Fibroblast of skin of right quadriceps (primary cell): ENCODE measurements around the gene IGF2BP2.
A peak's percentile ranks its signal among the peaks of the same experiment; 100 is the strongest.

ENCODE experiments used
- DNase-seq: peaks from one replicate; pipeline ENCODE4 v3.0.0-alpha.2; 2013

Gene IGF2BP2

DNA sequence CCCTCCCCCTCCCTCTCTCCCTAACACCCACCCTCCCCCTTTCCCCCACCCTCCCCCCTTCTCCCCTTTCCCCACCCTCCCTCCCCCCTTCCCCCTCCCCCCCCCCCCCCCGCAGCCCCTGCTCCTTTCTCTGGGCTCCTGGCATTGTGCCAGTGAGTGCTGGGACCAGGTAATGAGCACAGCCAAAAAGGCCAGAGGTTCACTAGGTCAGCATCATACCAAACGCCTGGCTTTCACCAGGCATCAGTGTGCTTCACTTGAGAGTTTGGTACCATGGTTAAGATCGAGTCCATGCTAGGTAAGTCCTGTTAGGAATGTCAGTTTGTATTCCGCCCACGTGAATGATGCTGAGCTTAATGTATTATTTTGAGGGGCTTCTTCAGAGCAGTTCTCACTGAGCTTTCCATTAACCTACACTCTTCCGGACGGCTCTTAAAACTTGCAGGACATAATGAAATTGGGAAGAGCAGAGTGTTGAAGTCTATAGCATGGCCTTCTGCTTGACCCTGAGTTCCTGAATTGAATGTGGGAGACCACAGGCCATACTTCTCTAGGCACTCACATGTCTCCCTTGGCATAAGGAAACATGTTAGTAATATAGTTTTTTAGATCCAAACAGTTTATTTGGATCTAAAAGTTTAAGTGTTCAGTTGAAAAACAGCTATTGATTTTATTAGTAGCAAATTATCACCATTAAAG, 193.2 kb downstream of the IGF2BP2 start:
- no peak for DNase-seq

GRCh38 chr3:185631108-185631507, 193.7 kb downstream of the IGF2BP2 start:
- no peak for DNase-seq

DNA sequence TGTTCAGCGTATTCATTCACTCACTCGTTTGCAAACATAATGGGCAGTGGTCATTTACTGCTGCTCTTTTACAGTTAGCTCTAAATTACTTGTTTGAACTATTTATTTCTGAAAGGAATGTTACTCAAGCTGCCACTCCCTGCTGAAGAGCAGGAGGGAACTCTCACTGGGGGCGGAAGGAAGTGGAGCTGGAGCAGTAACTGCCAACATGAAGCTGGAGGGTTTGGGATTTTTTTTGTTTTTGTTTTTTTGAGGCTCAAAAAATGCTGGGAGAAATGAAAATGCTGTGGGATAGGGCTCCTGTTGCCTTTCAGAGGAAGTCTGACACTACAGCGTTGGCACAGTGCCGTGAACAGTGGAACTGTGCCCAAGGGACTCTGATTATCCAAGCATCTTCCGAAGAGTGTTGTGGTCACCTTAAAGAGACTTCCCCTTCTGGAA, 194.6 kb downstream of the IGF2BP2 start:
- DNase-seq: peak; percentile 31

- no peak for DNase-seq
These were observed 195.2 kb downstream of the IGF2BP2 start for GRCh38 chr3:185629554-185630181.

DNA sequence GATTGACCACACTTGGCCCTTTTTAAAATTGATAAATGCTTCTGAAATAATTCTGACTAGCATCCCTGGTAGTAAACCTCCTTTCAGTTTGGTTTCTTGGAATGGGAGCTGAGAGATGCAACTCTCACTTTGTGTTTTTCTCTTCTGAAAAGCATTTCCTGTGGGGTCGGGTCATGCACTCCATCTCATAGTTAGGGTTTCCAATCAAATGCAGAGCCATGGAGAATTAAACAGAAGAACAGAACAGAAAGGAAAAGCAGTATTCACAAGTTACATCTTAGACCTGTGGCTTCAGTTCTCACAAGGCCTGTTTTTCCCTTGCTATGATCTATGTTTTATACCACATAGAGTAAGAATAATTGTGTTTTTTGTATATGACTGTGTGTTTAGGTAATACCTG, 199.1 kb downstream of the IGF2BP2 start:
- DNase-seq: no peak

DNA sequence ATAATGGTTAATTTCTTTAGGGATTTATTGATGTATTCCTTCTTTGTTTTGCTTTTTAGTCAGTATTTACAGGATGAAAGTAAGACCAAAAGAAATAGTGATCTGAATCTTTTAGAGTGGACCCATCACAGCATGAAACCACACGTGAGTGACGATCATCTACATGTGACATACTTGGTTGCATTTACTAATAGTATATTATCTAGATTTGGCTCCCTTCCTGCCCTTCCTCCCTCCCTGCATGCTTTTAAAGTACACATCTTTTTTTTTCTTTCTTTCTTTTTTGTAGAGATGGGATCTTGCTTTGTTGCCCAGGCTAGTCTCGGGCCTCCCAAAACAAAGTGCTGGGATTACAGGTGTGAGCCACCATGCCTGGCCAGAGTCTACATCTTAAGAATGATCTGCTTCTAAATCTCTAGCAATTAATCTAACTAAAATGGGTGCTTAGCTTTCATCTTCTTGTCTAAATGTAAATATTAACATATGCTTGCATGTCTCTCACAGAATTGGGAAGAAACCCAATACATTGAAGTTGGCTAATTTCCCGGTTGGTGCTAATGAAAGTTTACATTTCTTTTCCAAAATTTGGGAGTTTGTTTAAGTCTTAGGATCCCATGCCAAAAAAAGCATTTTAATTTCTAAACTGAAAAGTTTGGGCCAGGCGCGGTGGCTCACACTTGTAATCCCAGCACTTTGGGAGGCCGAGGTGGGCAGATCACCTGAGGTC, 200.7 kb downstream of the IGF2BP2 start:
- DNase-seq: no peak

- DNase-seq: no peak
These were observed 211.8 kb downstream of the IGF2BP2 start for GRCh38 chr3:185613016-185613415.

DNA sequence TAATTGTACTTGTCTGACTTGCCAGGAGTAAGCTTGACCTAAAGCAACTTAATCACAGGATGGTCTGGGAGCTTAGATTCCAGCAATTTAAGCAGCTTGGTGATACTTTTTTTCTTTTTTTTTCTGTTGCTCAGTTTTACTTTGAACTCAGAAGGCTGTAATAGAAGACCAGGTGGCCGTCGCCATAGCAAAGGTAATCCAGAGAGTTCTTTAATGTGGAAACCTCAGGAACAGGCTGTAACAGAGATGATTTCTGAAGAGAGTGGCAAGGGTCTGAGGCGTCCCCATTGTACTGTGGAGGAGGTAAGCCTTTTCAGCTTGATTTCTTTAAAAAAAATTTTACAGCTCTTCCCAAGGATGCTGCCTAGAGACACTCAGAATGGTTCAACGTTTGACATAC, 218.6 kb downstream of the IGF2BP2 start:
- no peak for DNase-seq

DNA sequence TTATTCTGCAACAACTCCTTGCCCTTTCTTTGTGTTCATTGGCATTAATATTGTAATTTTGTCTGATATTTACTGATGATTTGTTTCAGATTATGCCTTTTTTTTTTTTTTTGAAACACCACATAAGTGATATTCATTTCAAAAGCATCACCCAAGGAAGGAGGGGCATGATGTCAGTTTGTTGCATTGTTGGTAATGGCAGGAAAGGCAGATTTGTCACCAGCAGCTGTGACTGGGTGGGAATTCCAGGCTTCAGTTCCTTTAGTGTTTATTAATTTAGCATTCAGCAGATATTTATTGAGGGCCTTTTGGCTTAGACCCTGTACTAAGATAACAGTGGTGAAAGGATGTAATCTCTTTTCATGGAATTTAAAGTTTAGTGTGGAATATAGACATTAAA, 219.3 kb downstream of the IGF2BP2 start:
- no peak for DNase-seq

DNA sequence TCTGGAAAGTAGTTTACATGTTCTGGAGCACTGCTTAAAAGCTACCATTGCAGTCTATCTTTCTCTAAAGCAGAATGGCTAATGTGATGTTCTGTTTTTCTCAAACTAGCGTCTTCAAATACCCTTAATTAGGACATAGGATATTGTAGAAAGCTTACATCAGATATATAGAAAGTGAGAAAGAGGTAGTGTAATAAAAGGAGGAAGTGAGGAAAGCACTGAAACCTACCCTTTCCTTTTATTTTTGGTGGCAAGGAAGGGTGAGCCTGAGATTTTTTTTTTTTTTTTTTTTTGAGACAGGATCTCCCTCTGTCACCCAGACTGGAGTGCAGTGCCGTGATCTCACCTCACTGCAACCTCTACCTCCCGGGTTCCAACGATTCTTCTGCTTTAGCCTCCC, 229.3 kb downstream of the IGF2BP2 start:
- no peak for DNase-seq

GRCh38 chr3:185594073-185594472, 230.8 kb downstream of the IGF2BP2 start:
- no peak for DNase-seq
